Effector CD8-positive, alpha-beta T cell (primary cell): Measurements from ENCODE around the gene IL22RA2.

Source experiments
- DNase-seq: peaks from one replicate; lab custom pipeline; 2025; lab: John Stamatoyannopoulos, UW

IL22RA2 gene

DNA sequence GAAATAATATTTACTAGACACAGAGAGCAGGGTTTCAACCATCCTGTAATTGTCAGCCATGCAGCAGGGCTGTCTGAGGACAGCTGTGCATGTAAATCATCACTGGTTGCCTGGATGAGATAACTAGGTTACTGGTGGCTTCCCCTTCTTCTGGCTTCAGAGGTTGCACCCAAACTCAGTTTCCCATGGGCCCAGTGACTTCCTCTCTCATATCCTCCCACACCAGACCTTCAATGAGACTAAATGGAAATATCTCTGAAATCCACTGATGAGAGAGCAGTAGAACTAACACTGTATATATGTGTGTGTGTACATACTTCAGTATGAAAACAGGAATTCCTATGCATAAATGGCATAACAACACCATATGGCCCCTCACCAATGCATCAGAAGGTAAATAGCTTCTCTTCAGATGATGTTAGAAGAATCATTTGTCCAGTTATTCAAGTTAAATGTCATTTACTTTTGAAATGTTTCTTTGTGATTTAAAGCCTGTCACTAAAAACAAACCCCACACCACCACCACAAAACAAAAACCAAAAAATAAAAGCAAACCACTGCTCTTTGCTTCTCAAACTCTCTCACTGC lies 77.7 kb downstream of the IL22RA2 start:
- DNase-seq = no peak

- DNase-seq = no peak
Measured at GRCh38 chr6:137095093-137095492, 78.4 kb downstream of the IL22RA2 start.

- peak; percentile 5 for DNase-seq
Measured at GRCh38 chr6:137094411-137095008, 78.9 kb downstream of the IL22RA2 start.
